Left cardiac atrium (tissue), 4 donors: ENCODE data around the gene COL4A2. TPM values are rescaled to one million over a fixed set of nuclear protein-coding genes. Genes with fewer than 3 reads are reported as not detected.

ENCODE experiments used
- ATAC-seq, 2 donors: fragments of 200-7000 bp; cut with Tn5 transposase; one replicate each; pipeline ENCODE4 v1.9.1; 2020; ENCODE audit warnings: mild to moderate bottlenecking in 2 of 2, moderate library complexity in 2 of 2
- DNase-seq: peaks from one replicate; pipeline ENCODE4 v3.0.0-alpha.2; 2020
- intact Hi-C, 2 donors: fragments of 100-400 bp; cut with DNase I; formaldehyde crosslinking; loops; one replicate each; pipeline versions ENCODE4 v1.14.1 to v1.15.1; 2022 to 2023
- long read RNA-seq: library from polyadenylated mRNA; unstranded; transcript quantifications from one replicate; pipeline ENCODE4 v2.0.0, GENCODE V29; 2021
- total RNA-seq, 2 donors: library from RNA; stranded (reverse); fragmentation: NEBNext Ultra II Directional; extraction: Animal tissue kit (Norgen Biotek cat#: 25700); gene quantifications; one replicate each; pipeline ENCODE4 v1.2.1, GENCODE V29; 2021
- donor health status: DM: no; HTN: yes; CAD: no.
- donor health status: DM: no; HTN: yes; CAD: no; lungs with severe emphysema.
- donor health status: DM: yes; HTN: yes; CAD: no.
- donor health status: Dilated cardiomyopathy.

The COL4A2 gene
- total RNA-seq = 100 to 1,000 TPM; 176 to 384 TPM
- long read RNA-seq, full-length matches to known transcripts = 10 of 169 reads
- long read RNA-seq, partial matches to known transcripts = 148 of 169 reads
- long read RNA-seq, other reads (novel, unspliced or antisense) = 11 of 169 reads

DNA sequence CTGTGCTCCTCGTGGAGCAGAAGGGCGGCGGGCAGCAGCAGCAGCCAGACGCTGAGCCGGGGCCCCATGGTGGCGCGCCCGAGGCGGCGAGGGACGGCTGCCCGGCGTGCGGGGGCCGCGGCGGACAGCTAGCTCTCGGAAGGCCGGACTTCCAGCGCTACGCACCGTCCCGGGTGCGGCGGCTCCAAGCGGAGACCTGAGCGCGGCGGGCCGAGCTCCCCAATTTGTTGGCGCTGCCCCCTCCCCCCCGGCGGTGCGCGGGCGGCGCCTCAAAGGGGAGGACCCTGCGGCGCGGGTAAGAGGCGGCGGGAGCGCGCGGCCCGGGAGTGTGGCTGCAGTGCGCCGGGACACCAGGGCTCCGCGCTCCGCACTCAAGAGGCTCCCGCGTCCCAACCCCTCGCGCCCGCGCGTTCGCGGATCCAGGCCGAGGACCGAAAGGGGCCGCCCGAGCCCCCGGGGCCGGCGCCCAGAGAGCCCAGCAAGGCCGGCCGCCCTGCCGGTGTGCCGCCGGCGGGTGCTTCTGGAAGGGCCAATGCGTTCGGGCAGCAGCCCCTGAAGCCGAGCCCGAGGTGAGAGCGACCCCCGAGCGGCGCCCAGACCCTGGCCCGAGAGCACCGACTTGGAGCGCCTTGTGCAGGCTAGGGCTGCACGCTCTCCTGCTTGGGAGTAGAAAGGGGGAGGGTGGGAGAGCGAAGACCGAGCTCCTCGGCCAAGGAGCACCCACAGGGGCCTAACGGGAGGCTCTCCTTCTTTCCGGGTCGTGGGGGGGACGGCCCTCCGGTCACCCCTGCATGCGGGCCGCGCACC, at the start of gene COL4A2, which contains the start of gene COL4A1:
TSS of gene COL4A2 (plus strand) at position 325 of the 807 bp plus-strand sequence. CDS start 620 bp downstream, outside the sequence.
TSS of gene COL4A1 (minus strand) at position 198 of the 807 bp plus-strand sequence. CDS start at position 68, 130 bp downstream.
- intact Hi-C loops = loop anchor here (5.0 kb wide), 5 partner anchors 35 to 110 kb away; no protein-coding TSS in a partner anchor
- DNase-seq (peak; percentile 84), ATAC-seq (peak; percentile 85 to 88)

DNA sequence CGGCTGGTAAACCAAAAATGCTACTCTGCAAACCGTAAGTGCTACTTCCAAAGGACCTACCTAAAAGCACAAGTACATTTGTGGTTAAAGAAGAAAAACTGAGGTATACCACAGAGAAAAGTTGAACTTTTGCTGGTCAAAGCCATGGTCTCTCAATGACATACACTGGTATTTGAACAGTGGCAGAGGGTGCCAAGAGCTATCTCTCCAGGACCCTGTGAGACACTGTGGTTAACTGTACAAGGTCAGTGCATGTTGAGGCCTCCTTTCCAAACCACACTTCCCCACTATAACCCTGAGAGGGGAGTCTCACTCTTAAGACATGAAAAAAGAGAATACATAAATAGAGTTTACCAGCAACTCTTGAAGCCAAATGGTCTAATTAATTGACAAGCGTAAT, 49.7 kb upstream of the COL4A2 start:
- intact Hi-C loops = no loop called here
- ATAC-seq = no peak
- no peak for DNase-seq

DNA sequence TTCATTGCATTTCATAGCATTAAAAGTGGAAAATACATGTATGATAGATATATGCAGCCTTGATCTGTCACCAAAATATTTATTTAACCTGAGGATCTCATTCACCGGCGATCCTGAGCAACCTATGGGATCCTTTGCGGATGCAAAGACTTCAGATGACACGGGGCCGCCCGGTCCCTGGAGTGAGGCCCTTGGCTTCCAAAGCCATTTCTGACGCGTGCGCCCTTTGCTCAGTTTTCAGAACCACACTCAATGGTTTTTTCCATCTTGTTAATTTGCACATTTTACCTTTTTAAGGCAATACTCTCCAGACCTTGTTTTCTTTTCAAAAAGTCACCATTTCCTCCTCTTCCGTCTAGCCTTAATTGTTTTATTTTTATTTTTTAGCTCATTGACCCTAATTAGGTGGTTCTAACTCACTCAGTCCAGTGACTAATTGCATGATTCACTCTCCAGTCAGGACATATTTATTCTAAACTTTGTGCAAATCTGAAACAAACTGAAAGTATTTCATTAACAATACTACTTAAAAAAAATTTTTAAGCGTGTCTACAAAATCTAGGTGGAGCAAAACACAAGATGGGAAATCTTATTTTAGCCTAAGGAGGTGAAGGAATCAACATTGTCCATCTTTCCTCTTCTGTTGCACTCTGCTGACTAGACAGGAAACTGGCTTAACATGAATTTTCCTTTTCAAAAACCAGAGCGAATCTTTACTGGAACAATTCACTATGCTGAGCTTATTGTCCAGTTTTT, 48.0 kb upstream of the COL4A2 start:
- intact Hi-C loops = no loop called here
- DNase-seq (no peak), ATAC-seq (no peak)

DNA sequence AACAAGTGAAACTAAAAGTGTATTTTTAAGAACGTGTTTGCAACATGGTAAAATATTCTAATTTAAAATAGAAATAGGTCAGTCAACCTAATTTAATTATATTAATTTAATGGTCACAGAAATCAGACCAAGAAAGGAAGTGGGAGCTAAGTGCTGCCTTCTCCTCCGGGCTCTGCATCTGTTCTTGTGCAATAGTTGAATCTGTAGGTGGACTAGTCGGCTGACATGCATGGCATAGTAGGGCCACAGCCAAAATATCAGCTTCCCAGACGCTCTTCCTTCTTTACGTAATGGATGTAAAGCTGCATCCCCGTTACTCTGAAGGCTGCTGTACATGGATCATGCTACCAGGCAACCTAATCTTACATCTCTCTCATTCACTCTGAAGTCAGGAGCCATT, 47.4 kb upstream of the COL4A2 start:
- DNase-seq (no peak), ATAC-seq (no peak)
- intact Hi-C loops = loop anchor here in 1 of 2 donors (5.0 kb wide), 1 partner anchor 43 kb away; no protein-coding TSS in a partner anchor

DNA sequence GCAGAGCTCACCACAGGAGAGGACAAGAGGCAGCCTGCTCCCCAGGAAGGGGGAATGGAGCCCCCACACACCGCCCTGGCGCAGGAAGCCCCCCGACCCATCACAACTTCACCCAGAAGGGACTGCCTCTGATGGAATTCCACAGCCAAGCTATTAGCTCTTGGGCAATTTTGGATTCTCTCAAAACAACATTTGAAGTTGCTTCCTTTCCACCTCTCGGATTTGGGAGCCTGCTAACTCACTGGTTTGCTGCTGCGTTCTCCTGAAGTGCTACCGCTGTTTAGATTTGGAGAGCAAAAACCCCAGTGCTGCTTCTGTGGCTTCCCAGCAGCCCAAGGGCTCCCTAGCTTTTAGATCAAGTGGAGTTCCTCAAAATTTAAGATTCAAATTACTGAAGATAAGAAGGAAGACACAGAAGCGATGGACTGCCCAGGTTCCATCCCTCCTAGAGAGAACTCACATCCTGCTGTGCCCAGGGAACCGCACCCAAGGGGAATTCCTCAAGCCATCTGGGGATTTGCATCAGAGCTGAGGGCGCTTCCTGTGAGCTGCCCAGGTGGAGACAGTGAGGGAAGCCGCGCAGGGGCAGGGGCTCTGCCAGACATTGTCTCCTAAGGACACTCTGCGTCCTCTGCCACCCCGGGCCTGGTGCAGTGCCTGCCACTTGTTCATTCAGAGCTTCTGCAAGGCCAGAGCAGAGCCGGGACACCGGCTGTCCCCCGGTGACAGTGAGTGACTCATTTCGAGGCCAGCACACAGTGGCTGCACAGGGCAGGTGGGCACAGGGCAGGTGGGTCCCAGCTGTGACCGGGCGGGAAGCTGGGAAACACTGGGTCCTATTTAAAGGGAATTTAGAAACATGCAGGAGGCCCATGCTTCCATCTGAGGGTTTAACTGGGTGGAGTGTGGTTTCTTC, 45.7 kb upstream of the COL4A2 start:
- DNase-seq = no peak
- intact Hi-C loops = loop anchor here in 1 of 2 donors (5.0 kb wide), 1 partner anchor 41 kb away; no protein-coding TSS in a partner anchor

DNA sequence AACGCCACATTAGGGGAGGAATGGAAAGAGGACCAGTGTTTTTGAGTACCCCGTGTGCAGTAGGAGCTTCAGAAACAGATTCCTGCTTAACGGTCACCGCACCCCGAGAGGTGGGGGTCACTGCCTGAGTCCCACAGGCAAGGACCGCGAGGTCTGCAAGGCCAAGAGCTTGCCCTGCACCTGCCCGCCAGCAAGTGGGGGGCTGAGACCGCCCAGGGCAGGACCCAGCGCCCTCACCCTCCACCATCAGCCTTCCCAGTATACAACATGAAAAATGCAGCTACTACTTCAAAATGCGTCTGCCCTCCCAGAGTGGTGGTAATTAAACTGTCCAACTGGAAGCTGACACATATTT, 45.0 kb upstream of the COL4A2 start:
- intact Hi-C loops = loop anchor here in 1 of 2 donors (5.0 kb wide), 1 partner anchor 40 kb away; no protein-coding TSS in a partner anchor
- no peak for ATAC-seq
- no peak for DNase-seq

More for the DNA sequence above, 45.7 kb upstream of the COL4A2 start:
- no peak for ATAC-seq

DNA sequence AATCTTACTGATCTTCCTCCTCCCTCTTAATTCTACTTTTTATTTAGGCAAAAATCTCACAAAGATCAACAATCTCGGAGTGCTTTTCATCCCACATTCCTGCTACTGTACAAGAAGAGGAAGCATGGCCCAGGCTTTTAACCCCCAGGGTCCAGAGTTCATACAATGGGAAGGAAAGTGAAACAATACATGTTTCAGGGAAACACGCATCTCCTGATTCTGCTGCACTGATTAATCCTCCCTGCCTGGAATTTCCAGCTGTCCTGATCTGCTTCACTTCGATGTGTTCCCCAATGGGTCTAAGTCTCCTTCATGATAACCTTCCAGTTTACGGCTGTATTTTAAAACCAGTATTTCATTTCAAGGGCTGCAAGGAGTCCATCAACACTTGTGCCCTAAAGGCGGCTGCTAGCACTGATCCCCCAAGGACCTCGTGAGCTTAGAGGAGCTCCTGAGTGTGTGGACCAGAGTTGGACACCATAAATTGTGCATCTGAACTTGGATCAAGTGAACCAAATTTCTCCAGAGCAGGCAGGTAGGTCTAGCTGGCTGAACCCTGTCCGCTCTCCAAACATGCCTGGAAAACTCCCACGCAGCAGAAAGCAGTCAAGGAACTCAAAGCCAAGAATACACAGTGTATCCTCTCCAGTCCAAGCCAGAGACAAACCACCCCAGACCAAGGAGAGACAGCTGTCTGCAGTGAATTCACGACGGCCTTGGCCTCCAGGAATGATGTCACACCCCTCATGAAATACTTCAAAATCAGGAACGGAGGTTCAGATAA, 44.4 kb upstream of the COL4A2 start:
- peak in 1 of 2 donors; percentile 72 for ATAC-seq
- DNase-seq = no peak
- intact Hi-C loops = loop anchor here in 1 of 2 donors (5.0 kb wide), 1 partner anchor 40 kb away; no protein-coding TSS in a partner anchor

DNA sequence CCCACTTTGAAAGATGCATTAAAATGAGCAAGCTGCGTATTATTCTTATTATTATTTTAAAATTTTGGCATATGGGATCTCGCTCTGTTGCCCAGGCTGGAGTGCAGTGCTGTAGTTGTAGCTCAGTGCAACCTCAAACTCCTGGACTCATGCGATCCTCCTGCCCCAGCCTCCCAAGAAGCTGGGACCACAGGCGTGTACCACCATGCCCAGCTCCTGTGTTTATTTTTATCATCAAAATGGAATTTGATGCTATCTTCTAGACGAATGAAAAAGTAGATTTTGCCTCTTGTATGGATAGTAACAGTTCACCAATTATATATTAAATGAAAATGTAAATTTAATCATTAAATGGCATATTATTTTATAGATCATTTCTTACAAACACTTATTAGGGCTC, 43.7 kb upstream of the COL4A2 start:
- intact Hi-C loops = loop anchor here in 1 of 2 donors (5.0 kb wide), 1 partner anchor 39 kb away; no protein-coding TSS in a partner anchor
- DNase-seq (no peak), ATAC-seq (no peak)

DNA sequence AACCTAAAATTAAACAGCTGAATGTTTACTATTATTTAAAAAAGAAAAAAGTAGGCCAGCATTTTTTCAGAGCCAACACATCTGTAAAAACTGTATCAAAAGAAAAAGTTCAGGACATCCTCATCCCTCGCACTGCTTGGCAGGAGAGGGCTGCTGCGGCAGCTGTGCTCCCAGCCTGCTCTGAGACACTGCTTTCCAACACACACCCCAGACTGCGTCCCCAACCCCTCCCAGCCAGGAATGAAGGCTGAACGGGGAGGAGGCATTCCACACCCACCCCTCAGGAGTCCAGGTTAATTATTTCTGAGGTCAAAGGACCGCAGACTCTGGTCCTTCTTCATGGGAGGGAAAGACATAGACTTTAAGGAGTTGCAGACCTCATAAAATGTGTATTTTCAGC, 43.2 kb upstream of the COL4A2 start:
- intact Hi-C loops = loop anchor here in 1 of 2 donors (5.0 kb wide), 1 partner anchor 38 kb away; no protein-coding TSS in a partner anchor
- ATAC-seq = peak; percentile 23 to 67
- no peak for DNase-seq

DNA sequence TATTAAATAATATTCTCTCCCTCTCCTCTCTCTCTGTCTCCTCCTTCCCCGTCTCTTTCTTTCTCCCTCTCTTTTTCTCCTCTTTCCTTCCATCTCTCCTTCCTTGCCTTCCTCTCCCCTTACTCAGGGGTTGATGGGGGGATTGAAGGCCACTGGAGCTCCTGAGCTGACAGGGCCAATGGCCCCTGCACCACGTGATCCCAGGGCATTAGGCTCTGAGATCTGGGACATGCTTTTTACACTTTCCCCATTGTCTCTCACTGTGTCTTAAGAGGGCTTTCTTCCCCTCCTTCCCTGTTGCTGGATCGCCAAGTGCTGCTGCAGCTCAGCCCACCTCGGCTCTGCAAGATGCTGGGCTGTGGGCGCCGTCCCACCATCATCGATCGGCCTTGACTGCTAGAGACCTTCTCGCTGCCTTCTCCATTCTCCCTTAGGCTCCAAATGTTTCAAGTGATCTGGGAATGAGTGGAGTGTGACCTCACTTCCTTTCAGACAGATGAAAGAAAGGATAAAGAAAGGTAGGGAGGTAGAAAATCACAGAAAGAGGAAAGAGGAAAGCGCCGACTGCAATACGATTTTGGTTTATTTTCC, 42.3 kb upstream of the COL4A2 start:
- intact Hi-C loops = loop anchor here in 1 of 2 donors (5.0 kb wide), 1 partner anchor 38 kb away; no protein-coding TSS in a partner anchor
- DNase-seq (no peak), ATAC-seq (no peak)

DNA sequence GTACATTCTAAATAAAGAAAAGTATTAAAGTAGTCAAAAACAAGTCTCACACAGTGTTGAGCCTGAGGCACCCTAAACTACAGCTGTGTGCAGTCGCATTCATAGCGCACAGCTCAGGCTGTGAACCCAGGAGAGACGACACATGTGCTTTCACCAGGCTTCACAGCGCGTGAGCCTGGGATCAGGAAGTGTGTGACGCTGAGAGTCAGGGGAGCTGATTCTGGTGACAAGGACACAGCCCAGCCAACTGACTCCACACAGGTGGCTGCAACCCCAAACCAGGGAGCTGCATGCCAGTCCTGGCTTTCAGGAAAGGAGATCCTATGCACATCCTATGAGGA, 41.8 kb upstream of the COL4A2 start:
- ATAC-seq (peak in 1 of 2 donors; percentile 3), DNase-seq (no peak)
- intact Hi-C loops = no loop called here

DNA sequence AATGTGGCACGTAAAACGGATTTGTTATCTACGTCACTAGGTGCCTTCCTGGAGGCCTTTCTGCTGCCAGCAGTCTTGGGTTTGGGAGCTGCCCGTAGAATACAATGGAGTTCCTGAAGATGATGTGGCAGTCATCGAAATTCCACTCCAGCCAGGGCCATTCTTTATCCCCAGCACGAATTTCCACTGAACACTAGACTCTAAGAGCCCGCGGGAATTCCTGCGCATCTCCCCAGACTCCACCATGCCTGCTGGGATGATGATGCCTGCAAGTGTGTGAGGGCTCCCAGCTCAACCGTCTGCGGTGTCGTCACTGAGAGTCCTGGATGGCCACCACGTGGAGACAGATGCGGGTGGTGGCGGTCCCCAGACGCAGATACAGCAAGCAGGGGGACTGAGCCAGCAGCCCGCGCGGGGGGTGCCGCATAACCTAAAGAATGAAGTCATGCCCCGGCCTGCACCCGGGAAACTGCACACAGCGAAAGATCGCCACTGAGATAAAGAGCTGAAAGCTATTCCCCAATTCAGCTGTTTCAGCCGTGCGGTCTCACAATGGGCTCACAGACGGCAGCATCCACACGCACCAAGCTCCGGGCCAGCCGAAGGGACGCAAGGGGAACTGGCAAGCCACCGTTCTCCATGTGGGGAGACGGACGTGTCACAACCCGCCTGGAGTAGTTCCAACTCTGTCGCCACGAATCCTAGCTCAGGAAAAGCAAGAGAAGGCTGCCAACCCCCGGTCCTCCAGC, 41.2 kb upstream of the COL4A2 start:
- intact Hi-C loops = no loop called here
- peak; percentile 84 for DNase-seq
- ATAC-seq = peak; percentile 15 to 64

DNA sequence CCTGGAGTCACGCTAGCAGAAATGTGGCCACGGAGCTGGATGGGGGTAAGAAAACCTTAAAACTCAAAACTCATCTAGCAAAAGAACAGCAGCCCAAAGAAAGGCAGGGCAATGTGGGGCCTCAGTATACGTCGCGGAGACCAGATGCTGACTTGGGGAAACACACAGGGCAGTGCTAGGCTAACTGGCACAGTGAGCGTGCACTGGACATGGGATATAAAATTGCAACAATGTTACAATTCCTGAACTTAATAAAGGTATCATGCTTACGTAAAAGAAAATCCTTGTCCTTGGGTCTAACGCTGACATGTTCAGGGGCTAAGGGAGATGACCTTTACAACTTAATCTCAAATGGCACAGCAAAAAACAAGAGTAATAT, 40.7 kb upstream of the COL4A2 start:
- intact Hi-C loops = no loop called here

DNA sequence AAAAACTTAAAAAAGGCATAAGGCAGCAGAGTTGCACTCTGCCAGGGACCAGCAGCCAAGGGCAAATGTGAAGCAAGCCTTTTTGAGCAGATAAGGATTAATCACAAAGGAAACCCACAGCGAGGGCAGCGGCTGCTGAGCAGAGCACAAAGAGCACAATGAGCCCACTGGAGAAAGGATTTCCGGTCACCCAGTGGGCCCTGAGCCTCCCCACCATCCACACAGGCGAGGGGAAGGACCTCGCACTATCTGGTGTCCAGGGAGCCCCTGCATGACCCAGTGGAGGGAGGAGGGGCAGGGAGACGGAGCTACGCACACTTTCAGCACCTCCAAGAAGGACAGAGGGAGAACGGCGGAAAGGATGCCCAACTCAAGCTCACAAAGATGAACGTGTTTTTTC, 40.1 kb upstream of the COL4A2 start:
- ATAC-seq = peak in 1 of 2 donors; percentile 6
- no peak for DNase-seq
- intact Hi-C loops = no loop called here

More for the DNA sequence above, 40.7 kb upstream of the COL4A2 start:
- DNase-seq (no peak), ATAC-seq (no peak)

DNA sequence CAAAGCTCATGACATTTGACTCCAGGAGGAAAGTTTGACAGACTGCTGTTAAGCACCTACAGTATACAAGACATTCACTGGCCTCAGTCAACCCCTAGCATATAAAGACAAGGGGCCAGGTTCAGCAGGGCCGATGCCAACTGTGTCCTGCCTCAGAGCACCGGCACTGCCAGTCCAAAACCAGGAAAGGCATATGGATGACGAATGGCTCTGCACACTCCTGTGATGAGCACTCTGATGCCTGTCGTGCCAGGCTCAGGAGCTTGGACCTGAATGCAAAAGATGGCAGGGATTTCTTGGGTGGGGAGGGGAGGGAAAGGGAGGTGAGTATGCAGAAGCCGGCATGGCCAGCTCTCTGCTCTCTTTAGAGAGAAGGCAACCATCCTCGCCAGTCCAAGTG, 39.0 kb upstream of the COL4A2 start:
- no peak for DNase-seq
- no peak for ATAC-seq
- intact Hi-C loops = no loop called here

DNA sequence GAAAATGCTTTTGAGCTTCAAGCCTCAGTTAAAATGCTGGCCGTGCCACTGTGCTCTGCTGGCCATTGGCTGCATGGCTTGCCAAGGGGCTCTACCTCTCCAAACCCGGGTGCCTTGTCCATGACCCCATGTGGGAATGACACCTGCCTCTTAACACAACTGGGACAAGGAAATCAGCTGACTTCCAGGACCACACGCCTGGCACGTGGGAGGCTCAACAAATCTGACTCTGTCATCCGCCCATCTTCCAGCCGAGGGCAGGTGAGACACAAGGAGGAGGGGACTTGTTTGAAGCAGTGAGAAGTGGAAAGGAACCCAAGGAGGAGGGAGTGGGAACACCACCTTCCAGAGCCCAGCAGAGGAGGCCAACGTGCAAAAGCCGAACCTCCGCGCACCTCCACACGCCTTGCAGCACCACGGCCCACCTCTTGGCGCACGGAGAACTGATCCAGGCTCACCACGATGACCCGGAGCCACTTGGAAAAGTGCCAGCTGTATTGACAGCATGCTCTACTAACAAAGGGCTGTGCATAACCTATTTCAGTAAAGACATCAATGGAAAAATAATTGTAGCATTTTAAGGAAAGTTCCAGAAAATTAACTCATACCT, 38.4 kb upstream of the COL4A2 start:
- ATAC-seq = no peak
- intact Hi-C loops = no loop called here
- no peak for DNase-seq
